GM15510 (cell line): ENCODE results near the gene APPBP2.

ENCODE experiments used
- POLR2A ChIP-seq: IDR thresholded peaks from 3 replicates; pipeline ENCODE4 v1.6.1; 2011; ENCODE audit warnings: borderline replicate concordance; ENCODE audit not compliant: insufficient read length; ENCODE audit errors: extremely low read depth

The APPBP2 gene

GRCh38 chr17:60435244-60436167, 90.5 kb downstream of the APPBP2 start:
- TF ChIP-seq POLR2A: no peak

GRCh38 chr17:60426596-60426995, 99.4 kb downstream of the APPBP2 start:
- TF ChIP-seq POLR2A: no peak

GRCh38 chr17:60425626-60426025, 100.4 kb downstream of the APPBP2 start:
- TF ChIP-seq POLR2A: no peak

GRCh38 chr17:60423865-60424264, 102.2 kb downstream of the APPBP2 start:
- no peak for TF ChIP-seq POLR2A

- TF ChIP-seq POLR2A: no peak
These were observed 103.8 kb downstream of the APPBP2 start, which contains the start of gene CHCT1 for GRCh38 chr17:60422162-60422665. Gene CHCT1, plus strand, starts transcription at chr17:60422489. Its CDS starts 104 bp downstream, at chr17:60422593.

- no peak for TF ChIP-seq POLR2A
These were observed 104.5 kb downstream of the APPBP2 start for GRCh38 chr17:60421273-60422161.

- no peak for TF ChIP-seq POLR2A
These were observed 109.6 kb downstream of the APPBP2 start for GRCh38 chr17:60416368-60416925.

GRCh38 chr17:60415146-60415545, 110.9 kb downstream of the APPBP2 start:
- no peak for TF ChIP-seq POLR2A

- TF ChIP-seq POLR2A: no peak
These were observed 113.3 kb downstream of the APPBP2 start for GRCh38 chr17:60412701-60413100.

GRCh38 chr17:60410001-60410400, 116.0 kb downstream of the APPBP2 start:
- TF ChIP-seq POLR2A: no peak

GRCh38 chr17:60406887-60407286, 119.2 kb downstream of the APPBP2 start:
- no peak for TF ChIP-seq POLR2A

- TF ChIP-seq POLR2A: no peak
These were observed 122.1 kb downstream of the APPBP2 start for GRCh38 chr17:60403962-60404361.

- TF ChIP-seq POLR2A: no peak
These were observed 122.6 kb downstream of the APPBP2 start for GRCh38 chr17:60403523-60403810.

- TF ChIP-seq POLR2A: no peak
These were observed 124.2 kb downstream of the APPBP2 start for GRCh38 chr17:60401819-60402218.
